CD4-positive, alpha-beta T cell treated with Interleukin-21 for 1 hour (primary cell): ENCODE results near the gene FER.
"Not testable (repeated sequence)": the region's sequence is repeated elsewhere in the genome, so short reads cannot be mapped to it uniquely, and the experiment has no call there.

Experiments used
- DNase-seq: peaks from one replicate; pipeline ENCODE4 v3.0.0-alpha.2; 2020

The FER gene

DNA sequence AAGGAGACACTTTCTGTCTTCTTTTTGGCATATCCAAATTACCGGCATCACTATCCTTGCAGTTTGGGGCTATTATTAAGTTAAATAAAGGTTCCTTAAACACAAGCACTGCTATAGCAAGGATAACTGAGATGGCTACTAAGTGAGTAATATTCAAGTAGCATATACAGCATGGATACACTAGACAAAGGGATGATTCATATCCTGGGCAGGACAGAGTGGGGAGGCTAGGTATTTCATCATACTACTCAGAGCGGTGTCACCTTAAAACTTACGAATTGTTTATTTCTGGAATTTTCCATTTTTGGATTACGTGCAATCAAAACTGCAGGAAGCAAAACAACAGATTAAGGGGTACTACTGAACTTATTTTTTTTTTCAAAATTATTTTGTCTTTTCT, 54.1 kb downstream of the FER start:
- DNase-seq, result no peak

DNA sequence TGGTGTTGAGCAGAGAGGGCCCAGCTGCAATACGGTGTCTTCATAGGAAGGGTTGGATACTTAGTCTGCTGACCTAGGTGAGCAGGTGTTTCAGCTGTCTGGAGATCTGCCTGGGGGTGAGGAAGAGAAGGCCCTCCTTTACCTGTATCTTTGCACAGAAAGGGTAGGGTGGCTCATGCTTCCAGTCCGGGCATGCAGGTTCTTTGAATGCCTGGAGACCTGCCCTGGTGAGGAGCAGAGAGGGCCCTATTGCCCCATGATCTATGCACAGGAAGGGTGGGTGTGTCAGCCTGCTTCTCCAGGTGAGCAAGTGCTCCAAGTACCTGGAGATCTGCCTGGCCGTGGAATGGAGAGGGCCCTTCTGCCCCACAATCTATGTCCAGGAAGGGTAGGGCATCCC, 63.0 kb downstream of the FER start:
- no peak for DNase-seq

DNA sequence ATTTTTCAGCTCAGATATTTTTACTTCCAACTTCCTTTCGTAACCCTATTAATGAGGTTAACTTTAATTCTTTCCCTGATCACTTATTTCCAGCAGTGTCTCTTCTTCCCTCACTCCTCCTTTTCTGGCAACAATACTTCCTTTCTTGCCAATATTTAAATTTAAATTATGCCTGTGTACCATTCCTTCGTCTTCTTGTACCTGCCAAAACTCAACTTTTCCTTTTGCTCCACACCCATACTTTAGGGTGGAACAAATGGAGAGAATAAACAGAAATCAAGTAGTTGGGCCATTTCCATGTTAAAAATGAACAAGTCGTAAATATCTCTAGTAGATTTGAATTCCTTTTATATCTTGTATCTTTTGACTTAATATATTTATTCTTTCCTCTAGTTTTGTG, 66.0 kb downstream of the FER start:
- no peak for DNase-seq

DNA sequence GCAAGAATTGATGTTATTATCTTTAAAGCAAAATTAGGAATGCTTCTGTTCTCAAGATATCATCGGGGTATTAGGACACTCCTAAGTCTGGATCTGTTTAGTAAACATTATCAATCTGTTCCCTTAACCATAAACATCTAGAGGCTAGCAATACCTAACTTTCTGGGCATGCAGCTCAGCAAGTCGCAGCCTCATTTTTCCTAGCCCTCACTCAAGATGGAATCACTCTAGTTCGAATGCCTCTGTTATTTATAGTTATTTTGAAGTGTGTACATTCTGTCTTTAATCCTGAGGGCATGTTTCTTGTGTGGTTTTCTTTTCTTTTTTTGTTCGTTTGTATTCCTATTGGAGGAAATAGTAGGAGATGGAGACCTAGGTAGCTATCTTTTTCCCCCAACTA, 66.9 kb downstream of the FER start:
- no peak for DNase-seq

DNA sequence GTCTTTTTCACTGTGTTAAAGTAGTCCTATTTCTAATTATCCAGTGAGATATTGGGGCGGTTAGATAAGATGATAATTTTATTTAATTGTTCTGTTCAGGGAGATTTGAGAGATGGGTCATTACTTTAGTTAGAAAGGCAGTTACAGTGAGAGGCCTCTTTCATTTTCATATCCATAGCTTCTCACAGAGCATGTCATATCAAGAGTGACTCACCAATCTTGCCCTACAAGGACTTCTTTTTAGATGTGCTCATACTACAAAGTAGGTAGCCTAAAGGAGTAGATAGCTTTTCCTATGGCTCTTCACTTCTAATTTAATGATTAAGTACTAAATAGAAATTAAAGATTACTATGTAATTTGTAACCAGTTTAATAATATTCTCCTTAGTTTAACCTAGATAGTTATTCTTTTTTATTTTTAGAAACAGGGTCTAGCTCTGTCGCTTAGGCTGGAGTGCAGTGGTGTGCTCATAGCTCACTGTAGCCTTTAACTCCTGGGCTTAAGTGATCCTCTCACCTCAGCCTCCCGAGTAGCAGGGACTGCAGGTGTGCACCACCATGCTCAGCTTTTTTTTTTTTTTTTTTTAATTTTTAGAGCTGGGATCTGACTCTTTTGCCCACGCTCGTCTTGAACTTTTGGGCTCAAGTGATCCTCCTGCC, 71.0 kb downstream of the FER start:
- no peak for DNase-seq

DNA sequence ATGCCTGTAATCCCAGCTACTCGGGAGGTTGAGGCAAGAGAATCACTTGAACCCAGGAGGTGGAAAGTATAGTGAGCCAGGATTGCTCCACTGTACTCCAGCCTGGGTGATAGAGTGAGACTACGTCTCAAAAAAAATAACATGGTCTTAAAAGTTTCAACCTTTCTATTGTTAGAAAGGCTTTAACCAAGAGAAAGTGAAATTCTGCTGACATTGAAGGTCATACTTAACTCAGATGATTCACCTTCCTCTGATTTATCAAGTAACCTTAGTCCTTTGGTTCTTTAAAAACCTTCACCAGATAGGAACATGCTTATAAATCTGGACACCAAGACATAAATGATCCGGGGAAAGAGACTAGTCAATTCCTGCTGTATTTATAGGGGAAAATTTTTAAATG, 73.3 kb downstream of the FER start:
- DNase-seq, result no peak

DNA sequence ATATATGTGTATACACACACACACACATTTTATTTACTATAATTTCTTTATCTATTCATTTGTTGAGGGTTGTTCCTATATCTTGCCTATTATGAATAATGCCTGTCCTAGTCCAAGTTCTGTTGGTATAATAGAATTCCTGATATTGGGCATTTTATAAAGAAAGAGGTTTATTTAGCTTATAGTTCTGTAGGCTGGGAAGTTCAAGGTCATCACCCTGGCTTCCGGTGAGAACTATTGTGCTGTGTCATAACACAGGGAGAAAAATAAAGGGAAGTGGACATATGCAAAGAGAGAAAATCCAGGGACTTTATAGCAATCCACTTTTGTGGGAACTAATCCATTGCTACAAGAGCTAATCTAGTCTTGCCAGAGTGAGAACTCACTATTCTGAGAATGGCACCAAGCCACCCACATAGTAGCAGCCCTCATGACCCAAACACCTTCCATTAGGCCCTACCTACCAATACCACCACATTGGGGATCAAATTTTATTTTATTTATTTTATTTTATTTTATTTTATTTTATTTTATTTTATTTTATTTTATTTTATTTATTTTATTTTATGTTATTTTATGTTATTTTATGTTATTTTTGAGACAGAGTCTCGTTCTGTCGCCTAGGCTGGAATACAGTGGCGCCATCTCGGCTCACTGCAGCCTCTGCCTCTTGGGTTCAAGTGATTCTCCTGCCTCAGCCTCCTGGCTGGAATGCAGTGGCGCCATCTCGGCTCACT, 74.7 kb downstream of the FER start:
- no peak for DNase-seq

DNA sequence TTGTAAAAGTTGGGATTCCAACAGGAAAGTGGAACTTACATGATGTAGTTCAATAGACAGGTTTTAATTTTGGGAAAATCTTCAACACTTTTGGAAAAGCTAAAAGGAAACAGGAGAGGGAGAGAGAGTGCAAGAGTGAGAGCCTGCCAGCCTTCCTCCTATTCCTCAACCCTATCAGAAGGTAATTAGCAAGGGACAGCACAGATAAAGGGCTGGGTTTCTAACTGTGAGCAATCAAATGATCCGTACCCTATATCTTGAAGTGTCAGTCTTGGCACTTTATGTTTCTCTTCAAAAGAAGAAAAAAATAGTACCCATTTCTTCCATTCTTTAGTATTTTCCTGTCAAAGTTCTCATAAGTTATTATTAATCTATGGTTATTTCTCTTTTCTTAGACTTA, 79.4 kb downstream of the FER start:
- no peak for DNase-seq

DNA sequence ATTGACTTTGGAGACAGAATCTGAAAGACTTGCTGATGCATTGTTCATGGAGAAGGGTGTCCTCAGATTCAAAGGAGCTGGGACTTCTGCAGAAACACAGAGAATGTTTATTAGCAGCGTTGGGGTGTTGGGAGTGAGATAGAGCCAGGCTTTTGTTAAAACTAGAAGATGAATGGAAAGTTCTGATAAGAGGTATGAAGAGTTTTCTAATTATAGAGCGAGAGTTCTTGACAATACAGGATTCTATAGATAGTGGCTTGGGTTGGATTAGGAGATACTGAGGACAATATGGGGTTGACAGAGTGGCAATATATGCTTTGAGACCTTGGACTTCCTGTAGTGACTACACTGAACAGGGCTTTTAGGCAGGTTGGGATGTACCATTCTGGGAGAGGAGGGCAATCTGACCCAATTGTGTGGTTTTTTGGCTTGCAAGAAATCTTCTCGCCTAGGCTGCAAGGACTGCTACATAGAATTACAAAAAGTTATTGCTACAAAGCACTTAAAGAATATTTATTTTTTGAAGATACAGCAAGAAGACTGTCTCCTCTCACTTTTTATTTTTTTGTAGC, 83.1 kb downstream of the FER start:
- DNase-seq, result no peak

DNA sequence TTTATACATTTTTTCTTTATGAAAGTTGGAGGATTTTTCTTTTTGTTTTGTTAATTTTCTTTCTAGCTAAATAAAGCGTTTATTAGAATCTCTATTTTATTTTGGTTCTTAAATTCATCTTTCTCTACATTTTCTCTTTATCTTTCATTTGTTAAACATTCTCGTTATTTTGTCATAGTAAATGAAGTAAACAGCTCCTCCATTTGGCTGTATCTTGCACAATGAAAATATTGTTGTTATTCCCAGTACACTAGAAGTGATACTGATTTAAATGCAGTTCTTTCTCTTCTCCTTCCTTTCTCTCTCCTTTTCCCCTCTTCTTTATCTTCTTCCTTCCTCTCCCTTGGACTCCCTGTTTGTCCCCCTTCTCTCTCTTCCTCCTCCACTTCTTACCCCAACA, 88.8 kb downstream of the FER start:
- no peak for DNase-seq

DNA sequence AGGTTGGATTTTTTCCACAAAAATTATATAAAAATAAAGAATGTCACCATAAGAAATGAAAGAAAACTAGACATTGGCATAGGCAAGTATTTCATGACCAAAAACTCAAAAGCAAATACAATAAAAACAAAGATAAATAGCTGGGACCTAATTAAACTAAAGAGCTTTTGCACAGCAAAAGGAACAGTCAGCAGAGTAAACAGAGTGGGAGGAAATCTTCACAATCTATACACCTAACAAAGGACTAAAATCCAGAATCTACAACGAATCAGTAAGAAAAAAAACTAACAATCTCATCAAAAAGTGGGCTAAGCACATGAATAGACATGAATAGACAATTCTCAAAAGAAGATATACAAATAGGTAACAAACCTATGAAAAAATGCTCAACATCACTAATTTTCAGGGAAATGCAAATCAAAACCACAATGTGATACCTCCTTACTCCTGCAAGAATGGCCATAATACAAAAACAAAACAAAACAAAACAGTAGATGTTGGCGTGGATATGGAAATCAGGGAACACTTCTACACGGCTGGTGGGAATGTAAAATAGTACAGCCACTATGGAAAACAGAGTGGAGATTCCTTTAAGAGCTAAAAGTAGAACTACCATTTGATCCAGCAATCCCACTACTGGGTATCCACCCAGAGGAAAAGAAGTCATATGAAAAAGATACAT, 94.7 kb downstream of the FER start:
- DNase-seq, result not testable (repeated sequence)

DNA sequence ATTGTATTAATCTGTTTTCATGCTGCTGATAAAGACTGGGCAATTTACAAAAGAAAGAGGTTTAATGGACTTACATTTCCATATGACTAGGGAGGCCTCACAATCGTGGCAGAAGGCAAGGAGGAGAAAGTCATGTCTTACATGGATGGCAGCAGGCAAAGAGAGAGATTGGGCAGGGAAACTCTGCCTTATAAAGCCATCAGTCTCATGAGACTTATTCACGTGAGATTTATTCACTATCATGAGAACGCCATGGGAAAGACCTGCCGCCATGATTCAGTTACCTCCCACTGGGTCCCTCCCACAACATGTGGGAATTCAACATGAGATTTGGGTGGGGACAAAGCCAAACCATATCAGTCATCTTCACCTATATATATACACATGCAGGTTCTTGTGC, 103.4 kb downstream of the FER start:
- DNase-seq, result not testable (repeated sequence)

DNA sequence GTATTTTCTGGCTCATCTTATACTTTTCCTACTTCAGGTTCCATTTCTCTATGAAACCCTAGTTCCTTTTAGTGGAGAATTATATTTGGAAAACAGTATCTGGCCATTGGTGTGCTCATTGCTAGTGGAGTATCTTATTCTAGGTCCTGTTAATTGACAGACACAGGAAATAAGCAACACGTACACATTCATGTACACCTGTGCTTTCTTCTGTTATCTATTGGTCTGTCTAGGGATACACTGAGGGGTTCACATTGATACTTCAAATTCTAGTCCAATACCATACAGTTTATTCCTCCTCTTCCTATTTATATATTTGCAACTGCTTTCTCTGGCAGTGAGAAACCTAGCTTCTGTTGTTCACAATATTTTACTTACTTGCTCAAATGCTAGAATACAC, 110.2 kb downstream of the FER start:
- DNase-seq, result no peak

DNA sequence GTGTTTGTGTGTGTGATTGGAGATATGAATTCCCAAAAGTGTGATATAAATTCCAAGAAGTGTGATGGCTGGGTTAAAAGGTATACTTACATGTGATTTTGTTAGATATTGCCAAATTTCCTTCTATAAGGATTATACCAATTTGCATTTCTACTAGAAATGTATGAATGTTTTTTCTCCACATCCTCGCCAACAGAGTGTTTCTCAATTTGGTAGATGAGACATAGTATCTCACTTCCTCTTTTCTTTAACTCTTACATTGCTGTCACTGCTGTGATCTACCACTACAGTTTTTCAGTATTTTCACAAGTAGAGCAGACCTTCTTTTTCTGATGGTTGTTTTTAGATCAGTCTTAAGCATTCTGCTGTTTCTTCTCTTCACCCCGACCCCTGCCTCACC, 111.3 kb downstream of the FER start:
- no peak for DNase-seq

DNA sequence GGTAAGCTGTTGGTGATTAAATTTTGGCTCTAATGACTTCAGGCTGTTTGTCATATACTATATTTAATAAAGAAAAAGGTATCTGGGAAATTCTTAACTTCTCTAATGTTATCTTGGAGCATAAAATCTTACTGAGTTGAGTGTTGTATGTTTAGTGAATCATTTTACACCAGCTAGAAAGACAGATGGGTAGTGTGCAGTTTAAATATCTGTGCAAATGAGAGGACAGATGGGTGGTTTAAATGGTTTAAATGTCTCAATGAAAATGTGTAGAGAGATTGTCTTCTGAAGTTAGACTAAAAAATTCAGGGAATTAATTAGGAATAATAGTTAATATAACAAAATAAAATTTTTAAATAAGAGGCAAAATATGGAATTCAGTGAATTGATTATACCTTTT, 114.5 kb downstream of the FER start:
- no peak for DNase-seq

DNA sequence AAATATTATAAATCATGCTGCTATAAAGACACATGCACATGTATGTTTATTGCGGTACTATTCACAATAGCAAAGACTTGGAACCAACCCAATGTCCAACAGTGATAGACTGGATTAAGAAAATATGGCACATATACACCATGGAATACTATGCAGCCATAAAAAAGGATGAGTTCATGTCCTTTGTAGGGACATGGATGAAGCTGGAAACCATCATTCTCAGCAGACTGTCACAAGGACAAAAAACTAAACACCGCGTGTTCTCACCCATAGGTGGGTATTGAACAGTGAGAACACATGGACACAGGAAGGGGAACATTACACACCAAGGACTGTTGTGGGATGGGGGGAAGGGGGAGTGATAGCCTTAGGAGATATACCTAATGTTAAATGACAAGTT, 118.4 kb downstream of the FER start:
- DNase-seq, result not testable (repeated sequence)

DNA sequence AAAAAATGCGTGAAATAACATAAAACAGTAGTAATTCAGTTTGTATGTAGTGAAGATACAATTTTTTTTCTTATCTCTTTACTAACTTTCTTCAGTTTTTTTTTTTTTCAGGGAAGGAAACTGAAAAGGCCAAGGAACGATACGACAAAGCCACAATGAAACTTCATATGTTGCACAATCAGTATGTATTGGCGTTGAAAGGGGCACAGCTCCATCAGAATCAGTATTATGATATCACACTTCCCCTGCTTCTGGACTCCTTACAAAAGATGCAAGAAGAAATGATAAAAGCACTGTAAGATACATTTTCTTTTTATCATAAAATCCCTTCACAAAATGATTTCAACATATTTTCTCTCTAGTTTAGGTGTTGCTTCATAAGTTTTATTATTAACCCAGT, 120.0 kb downstream of the FER start:
- DNase-seq, result no peak

DNA sequence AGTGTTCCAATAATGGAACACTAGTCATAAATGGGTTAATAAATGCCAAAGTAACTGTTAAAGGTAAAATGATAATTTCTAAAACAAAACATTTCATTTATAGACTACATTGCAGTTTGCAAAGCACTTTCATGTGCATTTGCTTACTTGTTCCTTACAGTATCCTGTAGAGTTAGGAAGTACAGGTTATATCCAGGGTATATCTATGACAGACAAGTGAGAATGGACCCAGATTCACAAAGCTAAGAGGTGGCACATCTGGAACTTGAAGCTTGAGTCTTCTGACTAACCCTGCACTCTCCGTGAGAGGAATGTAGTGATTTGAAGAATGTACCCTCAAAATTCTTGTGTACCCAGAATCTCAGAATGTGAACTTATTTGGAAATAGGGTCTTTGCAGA, 121.4 kb downstream of the FER start:
- no peak for DNase-seq

DNA sequence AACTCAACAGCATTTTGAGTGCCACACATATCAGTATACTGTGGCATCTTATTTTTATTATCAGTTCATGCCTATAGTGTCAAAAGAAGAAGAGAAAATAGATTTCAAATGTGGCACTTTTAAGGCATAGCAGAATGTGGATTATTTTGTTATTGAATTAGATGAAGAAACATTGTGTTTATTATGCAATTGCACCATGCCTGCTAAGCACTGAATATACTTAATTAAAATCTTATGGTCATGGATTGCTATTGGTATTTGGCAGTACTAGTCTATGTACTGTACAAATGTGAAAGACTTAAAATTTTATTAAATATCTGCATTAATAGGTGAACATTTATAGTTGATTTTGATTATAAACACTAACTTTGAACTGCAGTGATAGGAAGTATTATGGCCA, 128.8 kb downstream of the FER start:
- DNase-seq, result no peak

DNA sequence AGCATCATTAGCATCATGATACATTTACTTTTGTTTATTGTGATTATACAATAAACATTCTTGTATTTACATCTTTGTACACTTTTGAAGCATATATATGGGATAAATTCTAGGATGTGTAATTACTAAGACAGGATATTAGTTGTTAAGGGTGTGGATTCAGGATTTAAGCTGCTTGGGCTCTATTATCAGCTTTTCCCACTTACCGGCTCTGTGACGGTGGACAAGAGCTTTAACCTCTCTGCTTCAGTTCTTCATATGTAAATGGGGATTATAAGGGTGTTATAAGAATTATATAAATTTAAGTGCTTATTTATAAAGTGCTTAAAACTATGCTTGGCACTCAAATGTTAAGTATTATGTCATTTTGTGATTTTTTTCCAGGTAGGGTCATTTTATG, 131.1 kb downstream of the FER start:
- no peak for DNase-seq

DNA sequence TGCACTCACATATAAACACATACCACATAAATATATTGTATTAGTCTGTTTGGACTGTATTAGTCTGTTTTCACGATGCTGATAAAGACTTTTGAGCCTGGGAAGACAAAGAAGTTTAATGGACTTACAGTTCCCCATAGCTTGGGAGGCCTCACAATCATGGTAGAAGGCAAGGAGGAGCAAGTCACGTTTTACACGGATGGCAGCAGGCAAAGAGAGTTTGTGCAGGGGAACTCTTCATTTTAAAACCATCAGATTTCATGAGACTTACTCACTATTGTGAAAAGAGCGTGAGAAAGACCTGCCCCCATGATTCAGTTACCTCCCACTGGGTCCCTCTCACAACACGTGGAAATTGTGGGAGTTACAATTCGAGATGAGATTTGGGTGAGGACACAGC, 133.4 kb downstream of the FER start:
- DNase-seq, result no peak

DNA sequence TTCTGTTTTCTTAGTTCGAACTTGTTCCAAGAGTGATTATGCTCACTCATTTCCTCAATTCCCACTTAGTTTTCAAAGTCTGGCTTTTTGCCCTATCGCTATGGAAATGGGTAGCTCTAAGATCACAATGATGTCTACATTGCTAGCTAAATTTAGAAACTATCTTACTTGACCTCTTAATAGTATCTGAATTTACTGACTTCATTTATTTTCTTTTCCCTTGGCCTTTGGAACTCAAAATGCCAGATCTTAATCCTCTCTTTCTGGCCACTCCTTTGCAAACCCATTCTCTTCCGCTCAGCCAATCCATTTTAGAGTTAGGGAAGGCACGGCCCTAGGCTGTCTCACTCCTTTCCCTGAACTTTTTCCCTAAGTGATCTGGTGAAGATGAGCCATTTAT, 137.0 kb downstream of the FER start:
- DNase-seq, result no peak

DNA sequence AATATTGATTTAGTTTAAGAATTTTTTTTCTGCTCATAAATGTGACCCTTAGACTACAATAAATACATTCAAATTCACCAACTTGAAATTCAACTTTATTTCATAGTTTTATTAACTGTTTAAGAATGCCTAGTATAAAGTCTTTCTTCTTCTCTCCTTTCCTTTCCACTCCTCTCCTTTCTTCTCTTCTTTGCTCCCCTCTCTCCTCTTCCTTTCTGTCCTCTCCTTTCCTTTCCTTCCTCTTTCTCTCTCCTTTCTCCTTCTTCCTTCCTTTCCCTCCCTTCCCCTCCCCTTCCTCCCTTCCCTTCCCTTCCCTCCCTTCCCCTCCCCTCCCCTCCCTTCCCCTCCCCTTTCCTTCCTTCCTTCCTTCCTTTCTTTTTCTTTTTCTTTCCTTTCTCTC, 150.6 kb downstream of the FER start:
- no peak for DNase-seq

DNA sequence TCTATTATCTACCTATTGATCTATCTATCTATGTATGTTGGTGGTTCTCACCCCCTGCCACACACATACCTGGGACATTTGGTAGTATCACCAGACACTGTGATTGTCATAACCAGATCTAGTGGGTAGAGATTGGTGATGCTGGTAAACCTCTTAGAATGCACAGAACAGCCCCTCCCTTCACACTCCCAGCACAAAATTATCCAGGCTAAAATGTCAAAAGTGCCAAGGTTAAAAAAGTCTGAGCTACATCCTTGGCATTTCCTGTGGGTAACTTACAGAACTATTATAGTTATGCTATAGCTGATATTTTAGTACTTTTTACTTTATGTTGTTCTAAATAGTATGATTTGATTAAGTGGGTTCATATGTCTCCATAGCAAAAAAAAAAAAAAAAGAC, 151.0 kb downstream of the FER start:
- no peak for DNase-seq
